Epithelial cell of prostate (primary cell): ENCODE results near the gene MMP8.

ENCODE experiments used
- DNase-seq: peaks from one replicate; pipeline ENCODE4 v3.0.0-alpha.2; 2011; ENCODE audit warnings: low read depth, low spot score
- H3K27ac ChIP-seq: fragments of 450-650 bp; 2 replicates; pipeline ENCODE4 v1.5.1; 2017; ENCODE audit warnings: mild to moderate bottlenecking

Gene MMP8

DNA sequence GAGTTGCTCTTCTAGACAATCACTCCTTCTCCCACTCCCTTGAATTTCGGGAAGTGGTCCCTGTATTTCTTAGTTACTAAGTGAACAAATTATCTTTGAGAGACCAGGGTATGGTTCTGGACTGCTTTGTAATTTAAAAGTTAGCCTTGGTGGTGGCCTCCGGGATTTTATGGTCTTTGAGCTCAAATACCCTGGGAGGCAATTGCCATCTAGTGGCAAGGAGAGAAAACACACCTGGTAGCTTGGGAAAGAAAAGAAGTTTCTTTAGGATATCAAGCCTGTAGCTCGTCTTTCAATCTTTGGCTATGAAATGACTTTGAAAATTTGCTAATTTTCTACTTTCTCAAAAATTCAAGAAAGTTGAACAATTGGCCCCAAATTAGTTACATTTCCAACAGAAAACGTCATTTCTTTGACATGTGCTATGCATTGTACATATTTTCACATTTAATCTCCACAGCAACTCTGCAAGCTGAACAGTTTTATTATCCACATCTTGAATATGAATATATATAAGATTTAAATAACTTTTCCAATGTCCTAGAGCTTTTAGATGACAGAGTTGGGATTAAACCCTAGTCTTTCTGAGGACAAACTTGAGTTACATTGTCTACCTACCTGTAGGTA lies 58.3 kb downstream of the MMP8 start:
- DNase-seq, result no peak
- no peak overlapping the region for H3K27ac ChIP-seq

DNA sequence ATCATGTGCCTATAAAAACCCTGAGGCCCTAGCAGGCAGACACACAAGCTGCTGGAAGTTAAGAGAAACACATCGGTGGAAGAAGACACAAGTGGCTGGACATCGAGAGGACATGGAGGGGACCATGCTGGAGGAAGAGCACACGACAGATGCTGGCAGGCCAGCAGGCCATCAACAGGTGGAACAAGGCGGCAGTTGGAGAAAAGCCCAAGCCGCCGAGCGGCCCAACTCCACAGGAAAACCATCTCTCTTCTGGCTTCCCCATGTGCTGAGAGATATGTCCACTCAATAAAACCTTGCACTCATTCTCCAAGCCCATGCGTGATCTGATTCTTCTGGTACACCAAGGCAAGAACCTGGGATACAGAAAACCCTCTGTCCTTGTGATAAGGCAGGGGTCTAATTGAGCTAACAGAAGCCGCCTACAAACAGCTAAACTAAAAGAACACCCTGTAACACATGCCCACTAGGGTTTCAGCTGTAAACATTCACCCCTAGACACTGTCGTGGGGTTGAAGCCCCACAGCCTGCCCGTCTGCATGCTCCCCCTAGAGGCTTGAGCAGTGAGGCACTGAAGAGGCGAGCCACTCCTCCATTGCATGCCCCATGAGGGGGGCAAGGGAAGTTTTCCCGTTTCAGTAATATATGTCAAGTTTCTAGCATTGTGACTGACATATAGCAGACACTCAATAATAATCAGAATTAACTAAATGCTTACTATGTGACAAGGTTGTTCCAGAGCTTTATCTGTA lies 60.6 kb downstream of the MMP8 start:
- DNase-seq, result no peak
- H3K27ac ChIP-seq, result no peak overlapping the region

- DNase-seq, result no peak
- no peak overlapping the region for H3K27ac ChIP-seq
These were observed 62.1 kb downstream of the MMP8 start for GRCh38 chr11:102662607-102663006.
